ENCODE results near the gene ESPNL. TPM values are rescaled to one million over a fixed set of nuclear protein-coding genes. Genes with fewer than 3 reads are reported as not detected.

The ESPNL gene
- total and polyA plus RNA-seq, 9 of the 15 experiments (the other 6 are each of a cell fraction or from before 2014, with no cell fraction given): 0.03 to 0.09 (median 0.05) TPM; not detected in 3

GRCh38 chr2:238162846-238163441 is 62.8 kb downstream of the ESPNL start:
- Histone ChIP-seq H3K4me2 (ENCODE audit: insufficient read depth, low read length) (no peak overlapping the region), H3K4me3 (no peak overlapping the region), H2AFZ (ENCODE audit: low read depth, low read length) (no peak overlapping the region), H3K27ac (ENCODE audit: extremely low read depth, low read depth, low read length) (no peak overlapping the region), H4K20me1 (replicated peaks; ENCODE audit: control insufficient read depth, insufficient read depth, low read length) (no peaks in the 10 kb centered on the region), H3K27me3 (ENCODE audit: control insufficient read depth in 2 of 2, insufficient read depth in 2 of 2, low read length in 2 of 2) (no peaks in the 10 kb centered on the region), H3K9me1 (ENCODE audit: control insufficient read depth, insufficient read depth, low read length) (no peaks in the 10 kb centered on the region), H3K36me3 (ENCODE audit: control insufficient read depth, insufficient read depth, low read length) (no peaks in the 10 kb centered on the region), H3K4me1 (replicated peaks in 1 of 2; ENCODE audit: control insufficient read depth in 2 of 2, insufficient read depth in 2 of 2, low read length in 2 of 2) (peaks cover 9 to 67% of the 10 kb centered on the region in 2 experiments; a peak in 4 of 5 replicates), H3K9ac (ENCODE audit: insufficient read depth in 1 of 2, low read depth in 2 of 2, low read length in 2 of 2) (no peak overlapping the region), H3K9me3 (replicated peaks; ENCODE audit: control insufficient read depth, insufficient read depth, low read depth, low read length) (no peaks in the 10 kb centered on the region), H3K79me2 (ENCODE audit: control insufficient read depth, insufficient read depth, low read length) (no peaks in the 10 kb centered on the region)
- intact Hi-C loops (cut with micrococcal nuclease): no loop called here
- DNase-seq (ENCODE audit: extremely low read depth in 1 of 4, low spot score in 3 of 4) (no peak), FAIRE-seq (no peak), ATAC-seq (no peak)
- CTCF ChIA-PET (ENCODE audit: low intra/inter-chr PET ratio): no interaction called here
- 72% methylated on average over 7 of the region's 15 CpGs for WGBS (ENCODE audit: insufficient coverage, low coverage, missing lambda C conversion rate)
- in situ Hi-C loops (cut with MboI): no loop called here
- no TSS peak for BruUV-seq (replicated peaks)
- POLR2A ChIA-PET: interaction anchor here (0.6 to 0.9 kb wide), 4 partner anchors 12 to 68 kb away, joined by 3 read pairs; no protein-coding TSS in a partner anchor
- no peak for TF ChIP-seq SAFB (IDR thresholded peaks at IDR 0.05; ENCODE audit: borderline replicate concordance, low read depth, low read length)
- TF ChIP-seq ZBTB33 (CRISPR knock-in tag; IDR thresholded peaks at IDR 0.05): peak; percentile 85
